Measurements from ENCODE around the gene ARL15.

The ARL15 gene

GRCh38 chr5:54180630-54181031 is 129.7 kb downstream of the ARL15 start:
- no peak for DNase-seq
- no peak overlapping the region for H3K4me3 ChIP-seq (ENCODE audit: control insufficient read depth in 1 of 7, extremely low read depth in 1 of 7, insufficient read depth in 4 of 7, low read depth in 2 of 7, low read length in 6 of 7)
- H3K27me3 ChIP-seq (replicated peaks in 2 of 5; ENCODE audit: control insufficient read depth in 4 of 5, insufficient read depth in 5 of 5, low read length in 4 of 5): no peaks in the 10 kb centered on the region
- H3K36me3 ChIP-seq (ENCODE audit: control insufficient read depth in 4 of 4, insufficient read depth in 4 of 4, low read length in 3 of 4): no peaks in the 10 kb centered on the region
- H3K27ac ChIP-seq (ENCODE audit: insufficient read depth in 1 of 2, low read depth in 1 of 2, low read length in 2 of 2, poor library complexity in 1 of 2, severe bottlenecking in 2 of 2): no peak overlapping the region
- ChIA-PET CTCF (no interaction called here), POLR2A (no interaction called here)
- WGBS (ENCODE audit: insufficient coverage): 96% methylated on average over 6 of the region's 7 CpGs
- no peaks in the 10 kb centered on the region for H3K9me3 ChIP-seq (ENCODE audit: control extremely low read depth in 1 of 5, control insufficient read depth in 4 of 5, insufficient read depth in 2 of 5, low read depth in 1 of 5, low read length in 4 of 5)
- H3K4me1 ChIP-seq (ENCODE audit: control extremely low read depth in 1 of 4, control insufficient read depth in 4 of 4, insufficient read depth in 4 of 4, low read length in 3 of 4): no peaks in the 10 kb centered on the region

DNA sequence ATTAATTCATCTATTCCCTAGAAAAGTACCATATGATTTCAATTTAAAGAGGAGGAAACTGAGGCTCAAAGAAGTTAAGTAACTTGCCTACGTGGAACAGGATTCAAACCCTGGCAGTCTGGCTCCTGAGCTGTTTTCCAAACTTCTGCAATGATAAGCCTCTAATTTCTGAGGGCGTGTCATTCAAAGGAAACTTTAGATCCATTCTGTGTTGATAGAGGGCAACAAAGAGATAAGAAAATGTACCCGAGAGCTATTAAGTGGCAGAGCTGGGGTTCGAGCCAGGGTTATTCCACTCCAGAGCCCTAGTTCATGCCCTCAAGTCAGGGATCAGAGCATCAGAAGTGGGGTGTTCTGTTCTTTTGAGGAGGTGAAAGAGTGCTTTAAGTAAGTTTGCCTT is 131.4 kb downstream of the ARL15 start:
- H3K9me3 ChIP-seq (ENCODE audit: control extremely low read depth in 1 of 5, control insufficient read depth in 4 of 5, insufficient read depth in 2 of 5, low read depth in 1 of 5, low read length in 4 of 5): no peaks in the 10 kb centered on the region
- H3K27me3 ChIP-seq (replicated peaks in 2 of 5; ENCODE audit: control insufficient read depth in 4 of 5, insufficient read depth in 5 of 5, low read length in 4 of 5): no peaks in the 10 kb centered on the region
- CTCF ChIA-PET: no interaction called here
- H3K4me1 ChIP-seq (ENCODE audit: control extremely low read depth in 1 of 4, control insufficient read depth in 4 of 4, insufficient read depth in 4 of 4, low read length in 3 of 4): no peaks in the 10 kb centered on the region
- no peaks in the 10 kb centered on the region for H3K36me3 ChIP-seq (ENCODE audit: control insufficient read depth in 4 of 4, insufficient read depth in 4 of 4, low read length in 3 of 4)
- 95% methylated on average over 4 of the region's 4 CpGs for WGBS (ENCODE audit: insufficient coverage)
- no peak overlapping the region for H3K27ac ChIP-seq (ENCODE audit: insufficient read depth in 1 of 2, low read depth in 1 of 2, low read length in 2 of 2, poor library complexity in 1 of 2, severe bottlenecking in 2 of 2)
- POLR2A ChIA-PET: interaction anchor here (0.6 kb wide), 1 partner anchor 1165 kb away, joined by 4 read pairs; no protein-coding TSS in a partner anchor
- no peak for DNase-seq
- no peak overlapping the region for H3K4me3 ChIP-seq (ENCODE audit: control insufficient read depth in 1 of 7, extremely low read depth in 1 of 7, insufficient read depth in 4 of 7, low read depth in 2 of 7, low read length in 6 of 7)

DNA sequence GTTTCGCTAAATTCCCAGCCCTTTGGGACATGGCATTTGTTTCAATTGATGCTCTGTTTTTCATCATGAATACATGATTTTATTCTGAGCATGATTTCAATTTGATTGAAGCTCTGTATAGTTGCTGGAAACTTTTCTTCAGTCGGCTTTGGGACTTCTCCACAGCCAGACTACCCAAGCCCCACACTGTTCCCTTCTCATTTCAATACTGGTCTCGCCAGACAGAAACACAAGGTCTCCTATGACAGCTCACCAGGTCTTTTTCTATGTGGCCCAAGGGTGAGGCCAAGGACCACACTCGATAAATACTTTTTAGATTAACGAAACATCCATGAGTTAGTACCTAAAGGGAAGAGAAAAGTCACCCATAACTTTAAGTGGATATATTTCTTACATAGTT is 132.2 kb downstream of the ARL15 start:
- ChIA-PET POLR2A (no interaction called here), CTCF (no interaction called here)

DNA sequence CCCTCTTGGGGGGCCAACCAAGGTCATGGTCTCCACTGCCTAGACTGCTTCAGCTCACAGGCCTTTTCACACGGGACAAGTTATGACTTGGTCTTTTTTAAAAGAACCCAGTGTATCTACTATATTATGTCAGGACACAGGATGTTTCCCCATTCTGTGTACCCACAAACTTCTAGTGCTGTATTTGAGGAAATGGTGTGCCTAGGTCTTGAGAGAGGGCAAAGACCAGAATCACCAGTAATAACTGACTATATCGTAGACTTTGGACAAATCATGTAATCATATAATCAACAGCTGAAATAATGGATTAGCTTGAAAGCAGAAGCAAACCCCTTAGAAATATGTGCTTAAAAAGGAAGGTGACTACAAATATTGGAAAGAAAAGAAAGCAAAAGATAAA is 133.3 kb downstream of the ARL15 start:
- no CpG with 5 or more reads among the region's 2 CpGs for WGBS (ENCODE audit: insufficient coverage)
- H3K27me3 ChIP-seq (replicated peaks in 2 of 5; ENCODE audit: control insufficient read depth in 4 of 5, insufficient read depth in 5 of 5, low read length in 4 of 5): no peaks in the 10 kb centered on the region
- POLR2A ChIA-PET: no interaction called here

More for the DNA sequence above, 132.2 kb downstream of the ARL15 start:
- no peaks in the 10 kb centered on the region for H3K27me3 ChIP-seq (replicated peaks in 2 of 5; ENCODE audit: control insufficient read depth in 4 of 5, insufficient read depth in 5 of 5, low read length in 4 of 5)
- H3K27ac ChIP-seq (ENCODE audit: insufficient read depth in 1 of 2, low read depth in 1 of 2, low read length in 2 of 2, poor library complexity in 1 of 2, severe bottlenecking in 2 of 2): no peak overlapping the region
- 100% methylated on average over 5 of the region's 5 CpGs for WGBS (ENCODE audit: insufficient coverage)
- H3K36me3 ChIP-seq (ENCODE audit: control insufficient read depth in 4 of 4, insufficient read depth in 4 of 4, low read length in 3 of 4): no peaks in the 10 kb centered on the region
- no peak for DNase-seq
- H3K4me3 ChIP-seq (ENCODE audit: control insufficient read depth in 1 of 7, extremely low read depth in 1 of 7, insufficient read depth in 4 of 7, low read depth in 2 of 7, low read length in 6 of 7): no peak overlapping the region
- no peaks in the 10 kb centered on the region for H3K4me1 ChIP-seq (ENCODE audit: control extremely low read depth in 1 of 4, control insufficient read depth in 4 of 4, insufficient read depth in 4 of 4, low read length in 3 of 4)
- no peaks in the 10 kb centered on the region for H3K9me3 ChIP-seq (ENCODE audit: control extremely low read depth in 1 of 5, control insufficient read depth in 4 of 5, insufficient read depth in 2 of 5, low read depth in 1 of 5, low read length in 4 of 5)

GRCh38 chr5:54176066-54176830 is 134.1 kb downstream of the ARL15 start:
- Histone ChIP-seq H3K4me1 (ENCODE audit: control extremely low read depth in 1 of 4, control insufficient read depth in 4 of 4, insufficient read depth in 4 of 4, low read length in 3 of 4) (no peaks in the 10 kb centered on the region), H3K27ac (ENCODE audit: insufficient read depth in 1 of 2, low read depth in 1 of 2, low read length in 2 of 2, poor library complexity in 1 of 2, severe bottlenecking in 2 of 2) (no peak overlapping the region), H3K9me3 (ENCODE audit: control extremely low read depth in 1 of 5, control insufficient read depth in 4 of 5, insufficient read depth in 2 of 5, low read depth in 1 of 5, low read length in 4 of 5) (peaks cover 0 to 2% (median 0%) of the 10 kb centered on the region in 5 experiments), H3K4me3 (ENCODE audit: control insufficient read depth in 1 of 7, extremely low read depth in 1 of 7, insufficient read depth in 4 of 7, low read depth in 2 of 7, low read length in 6 of 7) (no peak overlapping the region), H3K27me3 (replicated peaks in 2 of 5; ENCODE audit: control insufficient read depth in 4 of 5, insufficient read depth in 5 of 5, low read length in 4 of 5) (no peaks in the 10 kb centered on the region), H3K36me3 (ENCODE audit: control insufficient read depth in 4 of 4, insufficient read depth in 4 of 4, low read length in 3 of 4) (peaks cover 0 to 3% (median under 1%) of the 10 kb centered on the region in 4 experiments)
- ChIA-PET POLR2A (no interaction called here), CTCF (no interaction called here)
- 91% methylated on average over 6 of the region's 6 CpGs for WGBS (ENCODE audit: insufficient coverage)
- DNase-seq: no peak

More for the DNA sequence above, 133.3 kb downstream of the ARL15 start:
- Histone ChIP-seq H3K4me1 (ENCODE audit: control extremely low read depth in 1 of 4, control insufficient read depth in 4 of 4, insufficient read depth in 4 of 4, low read length in 3 of 4) (no peaks in the 10 kb centered on the region), H3K27ac (ENCODE audit: insufficient read depth in 1 of 2, low read depth in 1 of 2, low read length in 2 of 2, poor library complexity in 1 of 2, severe bottlenecking in 2 of 2) (no peak overlapping the region), H3K4me3 (ENCODE audit: control insufficient read depth in 1 of 7, extremely low read depth in 1 of 7, insufficient read depth in 4 of 7, low read depth in 2 of 7, low read length in 6 of 7) (no peak overlapping the region), H3K36me3 (ENCODE audit: control insufficient read depth in 4 of 4, insufficient read depth in 4 of 4, low read length in 3 of 4) (no peaks in the 10 kb centered on the region), H3K9me3 (ENCODE audit: control extremely low read depth in 1 of 5, control insufficient read depth in 4 of 5, insufficient read depth in 2 of 5, low read depth in 1 of 5, low read length in 4 of 5) (peaks cover 0 to 2% (median 0%) of the 10 kb centered on the region in 5 experiments)
- DNase-seq: no peak
- CTCF ChIA-PET: no interaction called here

GRCh38 chr5:54173251-54173650 is 137.1 kb downstream of the ARL15 start:
- WGBS (ENCODE audit: insufficient coverage): 100% methylated on average over 2 of the region's 2 CpGs
- DNase-seq: no peak
- no peak overlapping the region for H3K4me3 ChIP-seq (ENCODE audit: control insufficient read depth in 1 of 7, extremely low read depth in 1 of 7, insufficient read depth in 4 of 7, low read depth in 2 of 7, low read length in 6 of 7)

DNA sequence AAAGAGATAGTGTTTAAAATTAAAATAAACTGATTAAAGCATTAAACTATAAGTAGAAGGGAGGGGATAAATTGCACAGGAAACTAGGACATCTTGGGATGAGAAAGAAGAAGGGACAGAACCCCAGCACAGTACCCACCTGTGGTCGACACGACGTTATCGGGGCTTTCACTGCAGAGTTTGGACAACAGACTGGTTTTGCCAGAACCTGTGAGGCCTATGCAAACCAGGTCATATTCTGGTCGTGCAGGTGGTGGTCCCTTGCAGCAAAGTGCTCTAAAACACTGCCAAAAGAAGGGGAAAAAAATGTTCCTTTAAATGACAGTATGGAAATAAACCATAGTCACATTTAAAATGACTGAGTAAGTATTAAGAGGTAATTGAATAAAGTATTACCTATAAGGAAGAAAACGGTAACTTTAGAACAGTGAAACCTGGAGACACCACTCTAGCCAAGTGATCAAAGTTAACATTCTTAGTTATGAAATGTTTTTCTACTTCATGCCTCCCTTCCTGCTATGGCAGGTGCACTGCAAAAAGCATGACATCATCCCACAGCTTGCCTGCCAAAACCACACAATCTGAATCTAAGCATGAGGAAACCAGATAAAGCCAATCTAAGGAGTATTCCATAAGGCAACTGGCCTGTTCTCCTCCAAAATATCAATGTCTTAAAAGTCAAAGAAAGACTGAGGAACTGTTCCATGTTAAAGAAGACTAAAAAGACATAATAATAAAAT is 138.6 kb downstream of the ARL15 start:
- Histone ChIP-seq H3K36me3 (ENCODE audit: control insufficient read depth in 4 of 4, insufficient read depth in 4 of 4, low read length in 3 of 4) (peaks cover 0 to 20% (median 5%) of the 10 kb centered on the region in 4 experiments), H3K27ac (ENCODE audit: insufficient read depth in 1 of 2, low read depth in 1 of 2, low read length in 2 of 2, poor library complexity in 1 of 2, severe bottlenecking in 2 of 2) (no peak overlapping the region), H3K4me1 (ENCODE audit: control extremely low read depth in 1 of 4, control insufficient read depth in 4 of 4, insufficient read depth in 4 of 4, low read length in 3 of 4) (no peaks in the 10 kb centered on the region), H3K4me3 (ENCODE audit: control insufficient read depth in 1 of 7, extremely low read depth in 1 of 7, insufficient read depth in 4 of 7, low read depth in 2 of 7, low read length in 6 of 7) (no peak overlapping the region), H3K9me3 (ENCODE audit: control extremely low read depth in 1 of 5, control insufficient read depth in 4 of 5, insufficient read depth in 2 of 5, low read depth in 1 of 5, low read length in 4 of 5) (peaks cover 0 to 2% (median 0%) of the 10 kb centered on the region in 5 experiments), H3K27me3 (replicated peaks in 2 of 5; ENCODE audit: control insufficient read depth in 4 of 5, insufficient read depth in 5 of 5, low read length in 4 of 5) (no peaks in the 10 kb centered on the region)
- DNase-seq: peak in 2 of 3 donors; percentile 17 to 26
- ChIA-PET CTCF (no interaction called here), POLR2A (no interaction called here)
- WGBS (ENCODE audit: insufficient coverage): 99% methylated on average over 6 of the region's 6 CpGs

More at GRCh38 chr5:54173251-54173650, 137.1 kb downstream of the ARL15 start:
- Histone ChIP-seq H3K4me1 (ENCODE audit: control extremely low read depth in 1 of 4, control insufficient read depth in 4 of 4, insufficient read depth in 4 of 4, low read length in 3 of 4) (no peaks in the 10 kb centered on the region), H3K27ac (ENCODE audit: insufficient read depth in 1 of 2, low read depth in 1 of 2, low read length in 2 of 2, poor library complexity in 1 of 2, severe bottlenecking in 2 of 2) (no peak overlapping the region), H3K27me3 (replicated peaks in 2 of 5; ENCODE audit: control insufficient read depth in 4 of 5, insufficient read depth in 5 of 5, low read length in 4 of 5) (no peaks in the 10 kb centered on the region), H3K9me3 (ENCODE audit: control extremely low read depth in 1 of 5, control insufficient read depth in 4 of 5, insufficient read depth in 2 of 5, low read depth in 1 of 5, low read length in 4 of 5) (peaks cover 0 to 2% (median 0%) of the 10 kb centered on the region in 5 experiments), H3K36me3 (ENCODE audit: control insufficient read depth in 4 of 4, insufficient read depth in 4 of 4, low read length in 3 of 4) (peaks cover 0 to 20% (median 5%) of the 10 kb centered on the region in 4 experiments)
- CTCF ChIA-PET: no interaction called here
- POLR2A ChIA-PET: no interaction called here
